Effector CD8-positive, alpha-beta T cell (primary cell): Measurements from ENCODE around the gene CNTN4.

Experiments
- DNase-seq: peaks from one replicate; lab custom pipeline; 2025; lab: John Stamatoyannopoulos, UW

CNTN4 gene

DNA sequence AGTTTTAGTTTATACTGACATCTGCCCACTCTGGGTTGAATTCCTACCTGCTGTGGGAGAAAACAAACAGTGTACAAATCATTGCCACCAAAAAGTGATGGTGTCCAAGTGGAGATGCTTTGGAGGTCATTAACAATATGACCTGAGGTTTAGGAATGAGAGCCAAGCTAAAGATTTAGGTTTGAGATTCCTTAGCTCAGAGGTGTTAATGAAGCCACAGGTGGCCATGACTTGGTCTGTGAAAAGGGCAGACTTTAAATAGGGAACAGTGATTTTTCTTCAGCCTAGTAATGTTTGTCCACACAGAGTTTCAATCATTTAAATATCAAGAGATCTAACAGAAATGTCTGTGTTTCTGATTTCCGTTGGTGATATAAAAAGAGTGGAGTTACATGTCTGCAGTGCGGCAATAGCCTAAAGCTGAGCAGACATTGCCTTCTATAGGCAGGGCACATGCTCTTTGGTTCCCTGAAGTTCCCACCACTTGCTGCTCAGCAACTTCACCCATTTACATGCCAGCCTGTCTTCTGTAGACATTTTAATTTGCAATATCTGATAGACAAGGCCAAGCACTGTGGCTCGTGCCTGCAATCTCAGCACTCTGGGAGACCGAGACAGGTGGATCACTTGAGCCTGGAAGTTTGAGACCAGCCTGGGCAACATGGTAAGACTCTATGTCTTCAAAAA is 588.3 kb downstream of the CNTN4 start:
- DNase-seq = no peak

GRCh38 chr3:2697589-2697988 is 598.9 kb downstream of the CNTN4 start:
- no peak for DNase-seq

GRCh38 chr3:2701471-2701870 is 602.8 kb downstream of the CNTN4 start:
- DNase-seq = no peak

DNA sequence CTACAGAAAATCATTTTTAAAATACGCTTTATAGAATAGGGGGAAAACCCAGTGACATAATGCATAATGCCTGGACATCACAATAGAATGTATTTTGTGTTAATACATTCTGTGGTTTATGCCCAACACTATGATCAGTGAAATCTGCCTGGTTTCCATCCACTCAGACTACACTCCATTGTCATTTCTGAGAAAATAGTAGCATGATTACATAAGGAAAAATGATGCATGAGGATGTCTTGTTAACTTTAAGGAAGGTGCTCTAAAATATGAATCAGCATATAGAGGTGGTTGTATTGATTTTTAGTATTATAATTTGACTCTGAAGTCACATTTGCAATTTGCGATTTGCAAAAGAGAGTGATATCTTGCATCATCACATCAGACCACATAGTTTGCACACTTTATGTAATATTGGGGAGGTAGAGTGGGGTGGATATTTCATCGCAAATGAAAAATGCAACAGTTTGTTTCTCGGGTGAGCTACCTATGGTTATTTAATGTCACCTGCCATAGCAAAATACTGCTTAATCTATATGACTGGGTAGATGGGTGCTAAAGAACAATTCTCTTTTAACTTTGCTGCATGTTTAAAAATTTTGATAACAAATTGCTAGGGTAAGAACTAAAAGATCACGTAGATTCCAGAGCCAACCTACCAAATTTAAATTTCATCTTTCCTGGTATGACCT is 607.6 kb downstream of the CNTN4 start:
- DNase-seq = no peak

- DNase-seq = no peak
Observed at GRCh38 chr3:2706836-2707210, 608.2 kb downstream of the CNTN4 start.

DNA sequence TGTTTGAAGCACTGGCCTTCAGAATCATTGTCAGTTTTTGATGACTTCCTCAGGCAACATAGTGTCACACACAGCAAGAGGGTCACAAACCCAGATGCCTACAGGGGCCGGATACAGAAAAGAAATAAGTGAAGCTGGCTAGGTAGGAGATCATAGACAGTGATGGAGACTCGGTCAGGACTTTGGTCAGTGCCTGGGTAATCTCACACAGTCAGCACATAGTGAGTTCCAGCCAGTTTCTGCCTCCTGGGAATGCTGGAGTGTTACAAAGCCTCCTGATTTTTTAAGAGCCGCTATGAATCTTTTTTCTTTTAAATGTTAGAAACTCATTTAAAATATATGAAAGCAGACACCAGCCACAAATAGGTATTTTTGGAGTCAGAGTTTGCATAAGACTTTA is 612.4 kb downstream of the CNTN4 start:
- no peak for DNase-seq

- DNase-seq = no peak
Observed at GRCh38 chr3:2713923-2714322, 615.3 kb downstream of the CNTN4 start.

GRCh38 chr3:2714834-2715233 is 616.2 kb downstream of the CNTN4 start:
- DNase-seq = no peak

DNA sequence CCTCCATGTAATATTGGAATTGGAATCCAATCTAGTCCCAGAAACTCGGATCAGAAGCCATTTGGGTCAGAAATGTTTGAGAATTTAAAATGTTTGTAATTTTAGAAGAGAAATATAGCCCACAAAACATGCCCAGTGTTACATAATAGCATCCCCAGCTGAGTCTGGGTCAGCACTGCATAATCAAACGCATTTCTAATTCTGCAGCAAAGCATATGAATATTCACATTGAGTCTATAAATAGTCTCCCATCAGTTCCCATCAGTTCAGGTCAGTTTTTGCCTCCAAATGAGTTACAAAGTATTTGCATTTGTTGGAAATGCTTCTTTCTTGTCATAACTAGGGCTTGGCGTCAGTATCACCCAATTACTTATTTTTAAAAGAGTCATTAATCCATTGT is 628.4 kb downstream of the CNTN4 start:
- DNase-seq = no peak

DNA sequence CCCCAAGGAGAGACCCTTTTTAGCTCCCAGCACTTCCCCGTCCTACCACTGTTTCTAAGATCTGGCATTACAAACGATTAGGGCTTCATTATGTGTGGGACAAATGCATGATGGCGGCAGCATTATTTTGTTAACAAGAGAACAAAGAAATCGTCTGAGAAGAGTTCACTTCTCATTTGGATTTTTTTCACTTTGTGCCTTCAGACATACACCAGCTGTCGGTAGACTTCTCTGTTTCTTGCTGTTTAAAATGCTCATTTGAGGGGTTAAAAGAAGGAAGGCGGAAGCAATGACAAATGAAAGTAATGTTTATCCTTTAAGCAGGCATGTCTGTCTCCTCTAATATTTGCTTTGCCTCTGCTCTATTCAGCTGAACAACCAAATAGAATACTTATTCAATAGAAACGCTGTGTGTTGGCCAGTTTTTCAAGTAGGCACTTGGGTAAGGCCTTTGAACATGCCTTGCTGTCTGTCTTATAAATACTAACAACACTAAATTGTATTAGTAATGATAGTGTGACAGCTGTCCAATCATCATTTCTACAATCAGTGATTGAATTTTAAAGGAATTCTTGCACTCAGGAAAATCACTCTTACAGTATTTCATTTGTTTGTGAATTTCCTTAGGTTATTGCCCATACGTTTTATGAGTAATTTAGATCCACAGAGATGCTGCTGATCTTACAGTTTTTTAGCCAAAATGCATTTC is 629.1 kb downstream of the CNTN4 start:
- DNase-seq = no peak

- DNase-seq = no peak
Observed at GRCh38 chr3:2731843-2732242, 633.2 kb downstream of the CNTN4 start.

GRCh38 chr3:2735392-2735894 is 636.8 kb downstream of the CNTN4 start:
- no peak for DNase-seq

- no peak for DNase-seq
Observed at GRCh38 chr3:2741516-2741915, 642.9 kb downstream of the CNTN4 start.

DNA sequence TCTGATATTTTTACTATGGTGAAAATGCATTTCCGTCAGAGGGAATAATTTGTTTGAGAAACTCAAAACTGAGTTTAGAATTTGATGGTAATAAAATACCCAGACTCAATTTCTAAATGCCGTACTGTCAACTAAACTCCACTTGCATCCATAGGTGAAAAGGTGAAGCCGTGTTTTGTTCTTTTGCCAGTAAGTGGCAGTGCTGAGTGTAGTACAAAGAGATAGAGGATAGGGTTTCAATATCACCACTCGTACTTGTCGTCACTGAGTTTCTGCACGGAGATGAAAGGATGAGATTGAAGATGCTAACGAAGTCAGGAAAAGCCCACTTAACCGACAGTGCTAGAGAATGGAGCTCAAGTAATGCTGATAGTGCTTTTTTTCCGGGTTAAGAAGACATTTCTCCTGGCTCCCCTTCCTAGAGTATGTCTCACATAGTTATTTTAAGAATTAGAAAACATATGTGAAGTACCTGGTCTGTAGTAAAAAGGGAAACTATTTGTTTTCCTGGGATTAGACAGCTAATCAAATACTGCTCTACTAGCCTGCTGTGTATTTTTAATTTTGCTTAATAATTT is 666.4 kb downstream of the CNTN4 start:
- DNase-seq = no peak

DNA sequence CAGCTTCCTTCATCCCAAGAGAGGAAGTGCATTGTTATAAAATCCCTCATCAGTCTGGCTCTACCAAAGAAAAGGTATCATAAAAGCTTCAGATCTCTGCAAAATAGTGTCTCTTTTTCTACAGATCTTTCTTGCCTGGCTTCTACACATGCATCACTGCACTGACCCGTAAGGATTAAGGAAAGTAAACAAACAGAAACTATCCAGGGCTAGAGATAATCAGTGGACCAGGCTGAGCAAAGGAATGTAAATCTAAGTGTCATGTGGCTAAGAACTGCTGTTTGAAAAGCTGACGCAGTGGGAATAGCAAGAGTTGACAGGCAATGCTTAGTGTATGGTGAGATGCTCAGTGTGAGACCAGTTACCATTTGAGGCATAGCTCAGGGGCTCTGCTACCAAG is 671.8 kb downstream of the CNTN4 start:
- no peak for DNase-seq

DNA sequence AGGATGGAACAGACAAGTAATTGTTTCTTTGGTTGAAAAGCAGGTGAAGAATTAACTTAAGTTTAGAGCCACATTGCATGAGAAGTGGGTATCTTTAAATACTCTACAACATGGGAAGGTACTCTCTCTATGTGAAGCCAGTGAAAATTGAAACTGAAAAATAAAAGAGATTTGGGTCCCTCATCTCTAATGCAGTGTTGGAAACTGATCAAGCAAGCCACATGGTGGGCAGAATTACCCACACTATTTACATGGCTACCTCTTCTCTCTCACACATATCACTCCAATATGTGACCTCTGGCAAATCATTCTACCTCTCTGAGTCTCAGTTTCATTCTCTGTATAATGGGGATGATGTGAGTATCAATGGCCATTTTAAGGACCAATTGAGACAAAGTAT is 672.5 kb downstream of the CNTN4 start:
- no peak for DNase-seq

GRCh38 chr3:2771741-2772140 is 673.1 kb downstream of the CNTN4 start:
- DNase-seq = no peak

DNA sequence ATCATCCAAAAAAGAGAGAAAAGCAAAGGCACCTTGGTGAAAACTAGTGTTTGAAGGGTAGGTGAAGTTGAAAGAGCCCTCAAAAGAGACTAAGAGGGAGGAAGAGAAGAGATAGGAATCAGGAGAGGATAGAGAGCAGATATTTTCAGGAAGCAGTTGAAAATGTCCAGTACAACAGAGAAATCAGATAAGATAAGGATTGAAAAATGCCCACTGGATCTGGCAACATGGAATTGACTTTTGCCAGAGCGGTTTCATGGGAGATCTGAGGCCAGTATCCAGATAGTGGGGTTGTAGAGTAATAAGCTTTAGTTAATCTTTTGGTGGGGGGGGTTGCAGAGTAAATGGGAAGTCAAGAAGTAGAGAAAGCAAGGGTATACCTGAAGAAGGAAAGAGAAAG is 674.1 kb downstream of the CNTN4 start:
- no peak for DNase-seq

DNA sequence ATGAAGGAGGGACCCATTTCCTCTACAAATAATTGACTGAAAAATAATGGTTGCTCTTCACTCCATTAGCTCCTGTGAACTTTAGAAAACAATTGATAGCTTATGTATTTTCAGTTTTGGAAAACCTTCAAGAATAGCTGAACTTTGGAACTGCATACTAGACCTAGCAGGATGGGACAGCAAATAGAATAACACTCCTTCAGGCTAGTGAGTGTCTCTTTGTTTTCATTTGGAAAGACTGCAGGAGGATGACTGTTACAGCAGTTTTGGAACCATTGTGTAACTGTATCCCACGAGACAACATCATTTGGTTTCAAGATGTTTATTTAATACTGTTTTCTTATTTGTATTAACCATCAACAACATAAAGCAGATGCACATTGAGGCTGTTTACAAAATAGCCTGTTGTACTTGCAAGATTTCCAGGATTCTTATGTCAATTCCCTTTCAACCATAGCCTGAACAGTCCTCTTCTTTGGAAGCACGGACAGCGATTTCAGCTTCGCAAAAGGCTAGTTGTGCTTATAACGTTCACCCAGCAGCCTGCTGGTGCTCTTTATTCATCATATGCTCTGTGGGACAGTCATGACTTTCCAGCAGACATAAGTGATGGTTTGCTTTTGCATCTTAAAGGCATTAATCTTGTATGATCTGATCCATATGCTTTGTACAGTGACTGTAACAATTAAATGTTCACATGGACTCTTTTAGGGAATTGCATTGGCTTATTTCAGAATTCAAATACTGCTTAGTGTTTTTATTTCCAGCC is 676.0 kb downstream of the CNTN4 start:
- DNase-seq = no peak

- DNase-seq = no peak
Observed at GRCh38 chr3:2783261-2783660, 684.6 kb downstream of the CNTN4 start.

GRCh38 chr3:2784627-2785026 is 686.0 kb downstream of the CNTN4 start:
- no peak for DNase-seq

DNA sequence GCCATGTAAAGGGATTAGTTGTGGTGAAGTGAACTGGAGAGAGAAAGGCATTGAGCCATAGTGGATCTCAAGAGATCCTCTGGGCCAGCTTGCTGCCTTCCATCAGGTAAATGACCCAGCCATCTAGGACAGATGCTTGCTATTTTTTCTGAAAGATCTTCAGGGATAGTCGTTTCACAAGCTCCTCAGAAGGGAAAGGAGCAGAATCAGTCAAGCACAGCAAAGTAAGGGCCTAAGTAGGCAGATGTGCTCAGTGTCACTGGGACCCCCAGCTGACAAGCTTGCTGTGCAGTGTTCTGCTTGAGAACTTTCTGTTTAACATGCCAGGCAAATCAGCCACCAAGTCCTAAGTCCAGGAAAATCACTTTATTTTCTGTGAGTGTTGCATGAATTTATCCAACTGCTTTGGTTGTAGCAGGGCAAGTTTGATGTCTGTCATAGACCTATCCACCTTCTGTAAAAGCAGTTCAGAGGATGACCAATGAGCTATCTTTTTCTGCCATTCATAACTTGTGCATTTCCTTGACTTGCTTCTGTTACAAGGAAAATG is 691.7 kb downstream of the CNTN4 start:
- DNase-seq = no peak
